Left forelimb (tissue), 1 donor: ENCODE results near the gene SP9.

Source experiments
- DNase-seq: peaks from one replicate; pipeline ENCODE4 v3.0.0-alpha.2; 2018; ENCODE audit warnings: low spot score

Gene SP9

DNA sequence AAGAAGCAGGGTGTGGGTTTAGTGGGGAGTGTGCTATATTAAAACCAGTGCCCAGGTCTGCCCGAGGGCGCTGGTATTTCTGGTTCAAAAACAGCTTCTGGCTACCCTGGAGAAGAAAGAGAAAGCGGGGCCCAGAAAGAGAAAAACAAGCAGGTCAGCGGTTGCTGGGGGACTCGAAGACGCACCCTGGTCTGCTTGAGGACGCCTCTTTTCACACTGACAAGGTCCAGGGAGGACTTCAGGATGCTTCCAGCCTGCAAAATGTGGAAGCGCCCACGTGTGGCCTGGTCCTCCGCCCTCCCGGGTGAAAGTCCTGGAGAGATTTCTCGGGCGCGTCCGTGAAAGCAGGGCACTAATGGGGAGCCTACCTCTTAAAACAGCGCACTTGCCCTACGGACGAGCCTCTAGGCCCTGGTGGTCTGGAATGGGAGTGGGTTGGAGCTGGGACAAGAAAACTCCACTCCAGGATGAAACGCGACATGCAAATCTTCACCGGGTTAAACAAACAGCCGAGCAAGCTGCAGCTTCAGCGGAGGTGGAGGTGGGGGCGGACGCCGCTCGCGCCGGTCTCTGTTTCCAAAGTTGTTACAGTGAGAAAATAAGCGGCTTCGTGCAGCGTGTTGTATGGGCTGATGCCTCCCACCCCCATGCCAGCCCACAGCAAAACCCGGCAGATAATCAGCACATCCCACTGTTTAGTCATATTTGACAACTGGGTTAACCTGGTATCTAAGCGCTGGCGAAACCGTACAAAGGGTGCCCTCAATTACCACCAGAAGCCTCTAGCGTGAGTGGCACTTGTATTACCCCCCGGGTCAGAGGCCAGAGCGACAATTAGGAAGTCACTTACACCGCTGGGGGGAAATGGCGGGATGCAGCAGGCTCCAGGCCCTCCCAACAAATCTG lies 1.1 kb upstream of the SP9 start:
- DNase-seq = no peak

DNA sequence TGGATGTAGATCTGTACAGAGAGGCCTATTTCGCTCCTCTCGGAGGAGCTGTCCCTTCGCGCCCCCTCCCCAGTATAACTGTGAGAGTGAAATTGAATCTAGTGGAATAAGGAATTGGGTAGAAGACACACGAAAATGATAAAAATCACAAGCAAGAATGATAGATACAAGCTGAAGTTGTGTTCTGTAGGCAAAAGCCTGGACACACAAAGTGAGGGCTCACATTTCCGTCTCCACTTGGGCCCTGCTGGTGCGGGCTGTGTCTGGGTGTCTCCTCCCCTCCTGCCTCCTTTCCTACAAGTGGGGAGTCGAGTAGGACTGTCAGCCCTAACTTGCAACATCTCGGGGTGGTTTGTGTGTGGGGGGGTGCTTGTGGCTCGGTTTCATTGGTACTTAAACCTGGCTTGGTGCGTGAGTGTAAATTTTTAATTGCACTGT lies 457 bp upstream of the SP9 start:
- DNase-seq = no peak

DNA sequence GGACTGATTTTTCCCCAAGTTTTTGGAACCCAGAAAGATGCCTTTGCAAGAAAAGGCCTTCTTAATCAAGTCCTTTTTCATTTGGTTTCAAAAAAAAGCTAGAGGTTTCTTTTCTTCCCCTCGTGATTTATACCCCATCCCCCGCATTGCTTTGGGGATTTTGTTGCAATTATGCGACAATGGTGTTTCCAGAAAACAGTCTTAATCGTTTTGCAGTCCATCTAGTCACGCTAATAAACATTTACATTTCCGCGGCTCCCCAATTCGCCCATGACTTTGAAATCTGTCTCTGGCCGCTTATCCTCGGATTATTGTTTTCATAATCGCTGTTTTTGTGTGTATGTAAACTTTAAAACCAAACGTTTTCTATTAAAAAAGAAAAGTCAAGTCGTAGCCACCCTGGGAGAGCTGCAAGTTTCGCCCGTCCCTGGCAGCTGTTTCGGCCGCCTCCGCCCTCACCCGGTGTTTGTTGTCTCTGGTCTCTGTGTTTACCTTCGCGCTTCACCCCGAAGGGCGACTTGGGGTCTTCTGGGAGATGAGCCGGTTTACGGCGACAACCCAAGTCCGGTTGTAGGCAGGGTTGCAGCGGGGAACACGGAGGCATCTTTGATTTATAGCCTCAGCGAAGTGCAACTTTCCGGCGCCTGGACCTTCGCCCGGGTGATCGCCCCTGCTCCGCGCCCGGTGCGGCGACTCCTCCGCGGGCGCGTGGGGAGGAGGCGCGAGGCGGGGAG lies 667 bp downstream of the SP9 start:
- no peak for DNase-seq

DNA sequence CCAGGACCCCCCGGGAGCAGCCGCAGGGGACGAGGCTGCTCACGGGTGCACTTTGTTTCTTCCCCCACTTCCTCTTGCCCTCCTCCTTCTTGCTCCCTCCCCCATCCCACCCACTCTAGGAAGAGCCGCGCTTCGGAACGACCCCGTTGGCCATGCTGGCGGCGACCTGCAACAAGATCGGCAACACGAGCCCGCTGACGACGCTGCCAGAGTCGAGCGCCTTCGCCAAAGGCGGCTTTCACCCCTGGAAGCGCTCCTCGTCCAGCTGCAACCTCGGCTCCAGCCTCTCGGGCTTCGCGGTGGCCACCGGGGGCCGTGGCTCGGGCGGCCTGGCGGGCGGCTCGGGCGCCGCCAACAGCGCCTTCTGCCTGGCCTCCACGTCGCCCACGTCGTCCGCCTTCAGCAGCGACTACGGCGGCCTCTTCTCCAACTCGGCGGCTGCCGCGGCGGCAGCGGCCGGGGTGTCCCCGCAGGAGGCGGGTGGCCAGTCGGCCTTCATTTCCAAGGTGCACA lies 1.3 kb downstream of the SP9 start:
- DNase-seq = peak; percentile 74

DNA sequence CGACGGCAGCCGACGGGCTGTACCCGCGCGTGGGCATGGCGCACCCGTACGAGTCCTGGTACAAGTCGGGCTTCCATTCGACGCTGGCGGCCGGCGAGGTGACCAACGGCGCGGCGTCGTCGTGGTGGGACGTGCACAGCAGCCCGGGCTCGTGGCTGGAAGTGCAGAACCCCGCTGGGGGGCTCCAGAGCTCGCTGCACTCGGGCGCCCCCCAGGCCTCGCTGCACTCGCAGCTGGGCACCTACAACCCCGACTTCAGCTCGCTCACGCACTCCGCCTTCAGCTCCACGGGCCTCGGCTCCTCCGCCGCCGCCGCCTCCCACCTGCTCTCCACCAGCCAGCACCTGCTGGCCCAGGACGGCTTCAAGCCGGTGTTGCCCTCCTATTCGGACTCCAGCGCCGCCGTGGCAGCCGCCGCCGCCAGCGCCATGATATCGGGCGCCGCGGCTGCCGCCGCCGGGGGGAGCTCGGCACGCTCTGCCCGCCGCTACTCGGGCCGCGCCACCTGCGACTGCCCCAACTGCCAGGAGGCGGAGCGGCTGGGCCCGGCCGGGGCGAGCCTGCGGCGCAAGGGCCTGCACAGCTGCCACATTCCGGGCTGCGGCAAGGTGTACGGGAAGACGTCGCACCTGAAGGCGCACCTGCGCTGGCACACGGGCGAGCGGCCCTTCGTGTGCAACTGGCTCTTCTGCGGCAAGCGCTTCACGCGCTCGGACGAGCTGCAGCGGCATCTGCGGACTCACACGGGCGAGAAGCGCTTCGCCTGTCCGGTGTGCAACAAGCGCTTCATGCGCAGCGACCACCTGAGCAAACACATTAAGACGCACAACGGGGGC lies 2.0 kb downstream of the SP9 start:
- no peak for DNase-seq

DNA sequence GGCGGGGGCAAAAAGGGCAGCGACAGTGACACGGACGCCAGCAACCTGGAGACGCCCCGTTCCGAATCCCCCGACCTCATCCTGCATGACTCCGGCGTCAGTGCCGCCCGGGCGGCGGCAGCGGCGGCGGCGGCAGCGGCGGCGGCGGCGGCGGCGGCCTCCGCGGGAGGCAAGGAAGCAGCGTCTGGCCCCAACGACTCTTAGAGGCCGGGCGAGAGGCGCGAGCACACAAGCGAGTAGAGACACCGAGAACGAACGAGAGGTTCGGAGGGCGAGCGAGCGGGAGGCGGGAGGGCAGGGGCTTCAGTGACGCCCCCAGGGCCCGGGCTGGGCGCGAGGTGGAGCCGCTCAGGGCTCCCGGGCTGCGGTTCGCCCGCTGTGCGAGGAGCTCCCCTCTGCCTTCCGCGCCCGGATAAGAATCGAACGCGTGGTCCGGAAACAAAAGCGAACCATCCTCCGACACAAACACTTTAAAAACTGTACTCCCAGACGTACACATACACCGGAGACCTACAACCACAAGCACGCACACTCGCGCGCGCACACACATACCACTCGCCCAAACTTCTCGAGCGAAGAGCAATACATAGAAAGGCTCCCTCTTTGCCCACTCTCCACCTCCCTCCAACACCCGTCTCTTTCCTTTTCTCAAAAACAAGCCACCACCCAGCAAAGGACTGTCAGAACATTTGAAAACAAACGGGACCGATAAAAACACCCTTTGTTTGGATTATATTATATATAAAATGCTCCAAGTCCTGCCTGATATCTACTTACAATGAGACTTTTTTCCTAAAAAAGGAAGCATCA lies 2.8 kb downstream of the SP9 start:
- DNase-seq = peak; percentile 78

DNA sequence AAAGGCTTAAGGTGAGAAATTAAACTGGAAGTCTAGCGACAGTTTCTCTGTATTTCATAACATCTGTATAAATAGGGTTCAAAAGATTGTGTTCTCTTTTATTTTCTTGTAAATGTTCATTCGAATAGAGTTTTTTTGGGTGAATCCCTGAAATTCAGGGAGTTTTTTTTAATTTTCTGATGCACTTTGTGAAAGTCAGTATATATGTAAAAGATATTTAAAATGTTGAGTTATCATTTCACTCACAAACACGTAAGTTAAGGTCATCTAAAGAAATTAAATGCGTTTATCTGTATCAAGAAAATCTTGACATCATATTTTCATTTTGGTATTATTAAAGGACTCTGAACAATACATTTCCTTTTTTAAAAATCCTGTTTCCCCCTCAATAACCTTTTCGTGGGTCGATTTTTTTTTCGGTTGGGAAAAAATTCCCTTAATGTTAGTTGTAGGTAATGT lies 3.4 kb downstream of the SP9 start:
- DNase-seq = no peak

DNA sequence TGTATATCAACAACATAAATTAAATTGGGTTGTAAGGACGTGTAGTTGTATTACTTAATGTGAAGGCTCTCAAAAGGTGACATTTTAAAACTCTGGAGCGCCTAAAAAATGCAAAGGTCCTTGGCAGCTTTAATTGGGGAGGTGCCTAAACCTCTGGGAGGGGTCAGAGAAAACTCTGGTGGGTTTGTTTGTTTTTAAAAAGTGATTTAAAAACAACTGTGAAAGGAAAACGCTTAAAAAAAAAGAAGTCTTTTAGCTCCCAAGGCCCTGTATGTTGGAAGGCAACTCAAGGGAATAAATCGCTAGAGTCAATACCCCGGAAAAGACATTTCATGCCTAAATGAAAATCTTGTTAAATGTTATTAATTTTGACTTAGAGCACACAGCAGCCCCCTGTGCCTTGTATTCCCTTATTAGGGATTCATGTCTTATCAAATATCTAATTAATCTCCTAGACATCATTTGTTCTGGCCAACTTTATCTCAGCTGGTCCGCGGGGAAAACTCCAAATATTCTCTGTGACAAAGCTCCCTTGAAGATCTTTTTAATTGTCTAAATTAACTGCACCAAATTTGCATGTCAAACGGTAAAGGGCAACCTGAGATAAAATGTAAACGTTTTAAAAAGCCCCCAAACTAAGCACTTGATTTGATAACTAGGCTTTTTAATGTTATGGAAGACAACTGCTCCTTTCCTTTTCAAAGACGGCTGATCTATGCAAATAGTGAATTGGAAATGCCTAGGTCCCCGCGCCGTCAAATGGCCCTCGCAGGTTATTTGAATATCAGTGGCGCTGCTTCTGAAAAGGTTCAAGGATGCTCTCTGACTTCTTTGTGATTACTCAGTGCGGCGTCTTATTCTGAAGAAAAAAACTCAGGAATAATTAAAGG lies 4.2 kb downstream of the SP9 start:
- DNase-seq = no peak

DNA sequence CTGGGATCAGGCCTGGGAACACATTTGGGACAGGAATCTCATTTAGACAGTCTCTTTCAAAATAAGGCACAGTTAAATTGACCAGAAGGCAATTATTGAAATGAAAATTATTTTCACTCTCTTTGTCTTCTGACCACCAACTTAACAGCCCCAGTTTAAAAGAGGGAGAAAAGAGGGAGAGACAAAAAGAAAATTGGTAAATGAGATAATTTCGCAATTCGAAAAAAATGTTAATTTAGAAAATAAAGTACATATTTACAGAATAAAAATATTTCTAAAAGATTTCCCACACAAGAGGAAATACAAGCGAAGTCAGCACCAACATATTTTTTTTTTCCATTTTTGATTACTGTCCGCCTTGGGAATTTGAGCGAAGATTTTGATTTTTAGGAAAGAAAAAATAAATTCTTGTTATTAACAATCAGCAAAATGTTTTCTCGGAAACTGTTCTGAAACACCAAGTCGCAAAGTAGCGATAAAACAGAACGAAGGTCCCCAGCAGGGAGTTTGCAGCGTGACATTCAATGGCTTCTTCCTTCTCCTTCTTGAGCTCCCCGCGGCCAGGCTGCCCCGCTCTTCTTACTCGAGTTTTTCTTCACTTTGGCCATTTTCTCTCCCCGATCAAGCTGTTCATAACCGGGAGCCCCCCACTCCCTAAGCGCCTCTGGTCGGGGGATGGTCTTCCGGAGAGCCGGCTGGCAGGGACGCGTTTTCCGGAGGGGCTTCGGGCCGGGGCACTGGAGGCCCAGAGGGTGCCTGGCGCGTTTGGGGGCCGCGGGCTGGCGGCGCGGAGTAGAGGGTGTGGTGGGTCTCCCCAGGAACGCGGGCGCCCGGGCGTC lies 5.0 kb downstream of the SP9 start:
- no peak for DNase-seq

DNA sequence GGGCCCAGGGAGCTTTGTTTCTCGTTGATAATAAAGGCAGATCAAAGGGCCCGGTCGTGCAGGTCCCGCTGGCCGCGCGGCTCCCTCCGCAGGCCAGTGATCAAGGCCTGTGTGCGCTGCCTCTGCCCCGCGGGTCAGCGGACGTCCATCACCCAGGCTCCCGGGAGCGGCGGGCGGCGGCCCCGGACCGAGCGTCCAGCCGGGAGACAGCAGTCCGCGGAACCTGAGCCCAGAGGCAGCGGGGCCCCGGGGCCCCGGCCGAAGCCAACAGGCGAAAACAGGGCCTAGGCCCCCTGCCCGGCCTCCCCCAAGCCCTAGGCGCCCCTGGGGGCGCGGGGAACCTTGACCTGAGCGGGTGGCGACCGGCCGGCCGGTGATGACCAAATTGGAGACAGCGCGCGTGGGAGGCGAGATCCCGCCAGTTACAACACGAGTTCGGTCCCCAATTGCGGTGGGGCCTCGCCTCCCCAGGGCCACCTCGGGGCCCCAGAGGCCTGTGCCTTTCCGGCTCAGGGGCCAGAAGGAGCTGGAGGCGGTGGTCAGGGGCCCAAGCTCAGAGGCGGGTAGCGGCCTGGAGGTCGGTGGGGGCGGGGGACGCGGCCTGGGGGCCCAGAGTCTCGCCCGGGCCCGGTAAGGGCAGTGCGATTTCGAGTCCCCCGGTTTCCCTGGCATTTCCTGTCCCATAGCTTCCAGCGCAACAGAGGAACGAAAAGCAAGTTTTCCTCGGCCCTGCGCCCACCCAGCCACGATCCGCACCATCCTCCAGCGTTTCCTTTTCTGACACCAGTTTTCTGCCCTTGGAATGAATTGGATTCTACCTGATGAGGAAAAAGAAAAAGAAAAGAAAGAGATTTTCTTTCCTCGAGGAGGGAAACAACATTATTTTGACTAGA lies 5.9 kb downstream of the SP9 start:
- DNase-seq = no peak

DNA sequence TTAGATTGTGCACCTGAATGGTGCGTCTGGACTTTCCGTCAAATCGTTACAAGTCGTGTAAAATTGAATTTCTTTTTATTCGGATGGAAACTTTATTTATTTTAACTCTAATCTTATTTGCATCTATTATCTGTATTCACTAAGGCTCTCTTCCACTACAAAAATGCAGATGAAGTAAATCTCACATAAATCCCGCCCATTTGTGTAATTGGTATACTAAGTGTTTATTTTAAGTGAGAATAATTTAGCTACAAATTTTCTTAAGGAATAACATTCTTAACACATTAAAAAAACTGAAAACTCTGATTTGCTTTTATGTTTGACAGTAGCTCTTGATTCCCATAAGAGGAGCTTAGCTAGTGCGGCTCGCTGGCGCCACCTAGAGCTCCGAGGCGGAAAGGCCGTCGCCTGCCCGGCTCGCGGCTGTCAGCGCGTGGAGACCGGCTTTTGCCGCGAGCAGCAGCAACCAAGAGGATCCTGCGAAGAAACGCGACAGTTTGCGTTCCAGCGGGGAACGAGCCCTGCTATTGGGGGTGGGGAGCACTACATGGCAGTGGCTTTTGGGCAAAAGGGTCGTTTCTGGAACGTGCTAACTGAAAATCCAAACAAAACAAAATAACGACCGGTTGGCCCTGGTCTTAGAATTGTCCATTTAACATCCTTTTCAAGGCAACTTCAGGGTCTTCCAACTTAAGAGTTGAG lies 6.7 kb downstream of the SP9 start:
- DNase-seq = peak; percentile 93

DNA sequence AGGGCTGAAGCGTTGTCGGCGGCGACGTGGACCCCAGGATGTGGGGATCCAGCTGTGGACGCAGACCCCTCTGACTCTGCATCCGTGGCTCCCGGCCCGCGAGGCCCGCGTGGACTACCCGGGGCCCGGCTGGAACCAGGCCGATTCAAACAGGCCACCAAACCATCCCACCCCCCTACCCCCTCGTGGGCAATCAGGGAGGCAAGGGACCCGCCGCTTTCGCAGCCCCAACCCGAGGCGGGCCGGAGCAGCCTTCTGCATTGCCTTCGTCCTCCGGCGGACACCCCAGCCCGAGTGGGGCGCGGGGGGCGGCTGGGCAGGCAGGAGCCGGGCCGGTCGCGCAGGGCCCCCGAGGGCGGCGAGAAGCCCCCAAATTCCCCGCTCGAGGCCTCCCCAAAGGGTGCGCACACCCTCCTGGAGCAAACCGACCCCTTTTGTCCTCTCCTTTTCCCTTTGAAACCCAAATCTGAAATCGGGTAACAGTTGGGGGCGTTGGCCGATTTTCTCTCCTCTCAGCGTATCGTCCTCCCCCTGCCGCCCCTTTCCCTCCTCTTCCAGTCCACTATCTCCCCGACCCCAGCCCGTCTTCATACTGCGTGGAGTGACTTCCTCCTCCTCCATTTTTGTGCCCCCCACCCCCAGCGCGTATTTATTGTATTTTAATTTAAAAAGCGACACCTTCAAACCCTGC lies 7.4 kb downstream of the SP9 start:
- peak; percentile 69 for DNase-seq

DNA sequence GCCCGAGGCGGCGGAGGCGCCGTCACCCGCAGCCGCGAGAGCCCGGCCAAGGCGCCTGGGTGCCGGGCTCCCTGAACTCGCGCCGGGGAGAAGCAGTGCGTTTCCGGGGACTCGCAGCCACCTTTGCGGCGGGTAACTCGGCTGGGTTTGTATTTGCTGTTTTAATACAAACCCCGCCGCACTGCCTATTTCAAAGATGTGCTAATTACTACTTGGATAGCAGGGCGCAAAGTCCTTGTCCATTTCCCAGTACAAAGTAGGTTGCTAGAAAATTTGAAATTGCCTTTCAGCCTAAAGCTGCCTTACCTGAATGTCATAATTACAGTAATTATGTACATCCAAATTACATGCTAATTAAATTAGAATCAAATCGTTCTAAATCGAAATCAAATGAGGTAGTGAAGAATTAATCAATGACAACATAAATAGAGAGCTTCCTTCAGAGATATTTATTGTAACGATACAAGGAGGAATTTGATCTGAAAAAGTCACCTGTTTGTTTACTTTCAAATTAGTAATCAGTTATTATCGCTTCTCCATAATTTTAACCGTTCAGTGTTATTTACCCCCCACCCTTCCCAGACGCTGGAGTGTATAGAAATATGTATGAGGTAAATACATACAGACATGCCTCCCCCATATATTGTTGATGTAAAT lies 8.1 kb downstream of the SP9 start:
- DNase-seq = no peak

DNA sequence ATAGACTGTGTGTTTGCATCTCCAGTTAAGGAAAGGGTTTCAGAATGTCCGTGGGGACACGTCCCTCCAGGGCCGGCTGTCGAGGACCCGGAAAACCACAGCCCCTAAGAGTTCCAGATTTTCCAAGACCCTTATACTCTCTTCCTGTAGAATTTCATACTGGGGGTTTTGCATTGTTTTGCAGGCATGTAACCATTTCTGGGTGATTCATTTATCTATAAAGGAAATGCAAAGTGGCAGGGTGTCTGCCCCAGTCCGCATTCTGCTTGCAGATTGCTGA lies 8.5 kb downstream of the SP9 start:
- no peak for DNase-seq

DNA sequence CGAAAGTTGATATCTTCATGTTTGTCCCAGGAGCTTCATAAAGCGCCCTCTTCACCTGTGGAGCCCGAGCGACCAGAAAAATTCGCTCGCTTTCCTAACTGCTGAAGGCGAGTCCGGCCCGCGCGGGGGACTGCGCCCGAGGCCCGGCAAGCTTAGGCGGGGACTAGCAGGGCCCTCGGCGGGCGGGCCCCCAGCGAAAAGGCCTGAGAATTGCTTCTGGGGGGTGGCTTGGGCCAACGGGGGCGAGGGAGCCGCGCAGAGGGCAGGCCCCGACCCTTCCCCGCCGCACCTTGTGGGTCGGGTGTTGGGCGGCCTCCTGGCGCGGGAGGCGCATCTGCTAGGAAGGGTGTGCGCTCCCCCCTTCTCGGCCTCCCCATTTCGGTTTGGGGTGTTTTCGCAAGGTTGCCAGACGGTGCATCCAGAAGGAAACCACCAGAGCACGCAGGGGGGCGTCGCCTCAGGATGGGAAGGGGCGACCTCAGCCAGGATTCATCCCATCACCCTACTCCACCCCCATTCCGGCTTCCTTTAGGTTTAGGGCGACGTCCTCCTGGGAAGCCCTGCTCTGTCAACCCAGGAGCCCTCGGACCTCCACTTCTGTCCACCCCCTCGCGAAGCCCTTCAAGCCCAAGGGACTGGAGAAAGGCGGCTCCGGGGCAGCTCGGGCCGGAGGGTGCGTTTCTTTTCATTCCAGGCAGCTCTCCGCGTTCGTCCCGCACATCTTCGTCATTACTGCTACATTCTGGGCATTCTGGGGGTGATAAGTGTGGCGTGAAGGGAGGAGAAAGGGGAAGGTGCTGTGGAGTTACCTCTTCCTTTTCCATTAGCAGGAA lies 9.1 kb downstream of the SP9 start:
- no peak for DNase-seq
